ENCODE results near the gene TBC1D5.

Gene TBC1D5

DNA sequence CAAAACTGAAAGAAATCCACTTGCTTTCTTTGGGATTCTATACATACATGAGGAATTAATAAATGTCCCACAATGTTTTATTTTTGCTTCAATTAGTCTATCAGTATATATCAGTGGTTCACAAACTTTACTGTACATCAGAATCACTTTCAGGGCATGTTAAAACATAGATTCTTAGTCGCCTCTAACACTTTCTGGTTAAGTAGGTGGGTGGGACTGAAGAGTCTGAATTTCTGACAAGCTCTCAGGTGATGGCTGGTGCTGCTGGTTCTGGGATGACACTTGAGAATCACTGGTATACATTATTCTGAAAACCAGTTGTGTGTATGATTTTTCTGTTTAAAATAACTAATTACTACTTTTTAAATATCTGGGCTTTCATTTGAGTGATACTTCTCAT, 393.3 kb downstream of the TBC1D5 start:
- no peak for DNase-seq (ENCODE audit: low read depth)

DNA sequence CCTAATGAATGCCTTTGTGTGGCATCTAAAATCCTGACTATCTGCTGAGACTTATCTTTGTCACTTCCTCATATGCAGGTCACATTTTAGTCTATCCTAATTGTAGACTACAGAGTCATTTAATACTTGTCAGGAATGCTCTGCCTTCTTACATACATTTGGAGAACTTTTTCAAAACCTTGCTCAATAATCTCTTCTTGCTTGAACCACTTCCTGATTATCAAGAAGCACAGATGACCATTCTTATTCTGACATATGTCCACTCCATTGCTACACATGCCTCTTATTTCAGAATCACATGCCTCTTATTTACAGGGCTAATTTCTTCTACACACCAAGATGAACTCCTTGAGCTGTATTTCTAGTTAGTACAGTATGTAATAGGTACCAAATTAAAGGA, 400.3 kb downstream of the TBC1D5 start:
- no peak for DNase-seq (ENCODE audit: low read depth)

DNA sequence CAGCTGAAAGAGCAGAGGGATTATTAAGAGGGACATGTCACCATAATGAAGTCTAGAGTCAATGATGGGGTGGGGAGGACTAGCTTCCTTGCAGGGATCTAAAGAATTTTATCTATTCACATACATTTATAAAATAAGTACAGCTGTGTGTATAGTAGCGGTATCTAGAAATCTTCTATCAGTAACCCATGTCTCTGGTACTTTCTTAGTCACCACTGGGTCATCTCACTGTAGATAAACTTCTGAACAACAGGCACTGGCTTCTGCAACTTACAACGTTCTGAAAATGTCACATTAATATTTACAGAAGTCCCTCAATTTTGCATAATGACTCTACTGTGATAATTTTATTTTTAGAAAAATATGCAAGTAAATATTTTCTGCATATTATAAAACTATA, 401.7 kb downstream of the TBC1D5 start:
- no peak for DNase-seq (ENCODE audit: low read depth)

DNA sequence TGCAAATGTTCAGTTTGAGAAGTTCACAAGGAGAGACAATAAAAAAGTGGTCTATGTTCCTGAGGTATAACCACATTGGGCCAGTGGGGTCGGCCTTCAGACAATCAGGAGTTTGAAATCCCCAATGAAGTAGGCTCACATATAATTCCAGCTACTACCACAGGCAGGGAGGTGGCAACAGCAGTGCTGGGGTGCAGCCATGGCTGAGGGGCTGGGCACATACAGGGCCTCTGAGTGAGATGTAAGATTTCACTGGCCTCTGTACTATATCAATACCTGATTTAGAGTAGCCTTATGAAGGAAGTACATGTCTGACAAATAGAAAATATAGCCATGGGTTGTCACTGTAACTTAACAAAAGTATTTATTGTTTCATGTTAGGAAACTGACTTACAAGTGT, 402.2 kb downstream of the TBC1D5 start:
- no peak for DNase-seq (ENCODE audit: low read depth)

DNA sequence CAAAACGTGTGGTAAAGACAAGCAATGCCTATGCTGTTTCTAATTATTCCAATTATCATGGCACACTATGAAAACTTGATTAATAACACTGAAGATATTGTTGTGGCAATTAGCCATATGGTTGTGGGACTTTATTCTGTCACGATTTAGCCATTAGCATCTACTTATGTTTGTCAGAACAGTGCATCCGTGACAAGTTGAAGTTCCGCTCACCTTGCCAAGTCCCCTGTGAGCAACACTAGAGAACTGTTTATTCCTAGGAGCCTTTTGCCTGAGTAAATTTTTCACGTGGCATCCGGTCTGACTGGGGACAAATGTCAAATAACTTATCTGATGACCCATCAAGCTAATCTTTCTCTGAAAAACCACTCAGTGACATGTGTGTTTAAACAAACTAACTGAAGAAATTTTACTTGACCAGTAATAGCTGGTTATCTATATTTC, 403.3 kb downstream of the TBC1D5 start:
- no peak for DNase-seq (ENCODE audit: low read depth)

DNA sequence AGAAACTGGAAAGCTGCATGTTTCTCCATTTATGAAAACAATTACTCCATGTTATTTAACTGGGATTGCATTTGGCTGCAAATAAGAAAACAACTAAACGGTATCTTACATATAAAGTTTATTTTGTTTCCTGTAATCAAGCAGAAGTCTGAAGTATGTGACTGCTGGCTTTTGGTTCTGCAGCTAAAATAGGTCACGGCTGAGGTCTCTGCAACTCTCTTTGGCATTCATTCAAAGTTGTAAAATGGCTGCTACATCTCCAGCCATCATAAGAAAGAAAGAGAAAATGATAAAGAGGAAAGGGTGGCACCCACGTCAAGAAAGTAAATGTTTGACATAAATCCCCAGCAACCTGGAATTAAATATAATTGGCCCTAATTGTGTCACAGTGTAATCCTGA, 406.1 kb downstream of the TBC1D5 start:
- no peak for DNase-seq (ENCODE audit: low read depth)

DNA sequence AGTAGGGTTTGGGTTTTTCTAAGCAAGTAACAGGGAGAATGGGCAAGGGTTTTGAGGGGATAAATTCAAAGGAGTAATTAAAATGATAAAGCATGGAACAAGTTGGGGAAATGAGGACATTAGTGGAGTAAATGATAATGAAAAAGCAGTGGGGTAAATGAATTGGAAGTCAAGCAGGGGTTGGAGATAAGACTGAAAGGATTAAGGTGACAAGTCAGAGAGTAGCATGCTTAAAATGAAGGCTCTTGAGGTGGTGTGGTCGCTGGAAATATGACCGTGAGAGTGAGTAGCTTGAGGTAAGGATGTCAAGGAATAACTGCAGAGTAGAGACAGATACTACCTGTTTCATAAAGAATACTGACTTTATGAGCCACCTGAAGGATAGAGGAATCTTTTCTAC, 408.5 kb downstream of the TBC1D5 start:
- no peak for DNase-seq (ENCODE audit: low read depth)

DNA sequence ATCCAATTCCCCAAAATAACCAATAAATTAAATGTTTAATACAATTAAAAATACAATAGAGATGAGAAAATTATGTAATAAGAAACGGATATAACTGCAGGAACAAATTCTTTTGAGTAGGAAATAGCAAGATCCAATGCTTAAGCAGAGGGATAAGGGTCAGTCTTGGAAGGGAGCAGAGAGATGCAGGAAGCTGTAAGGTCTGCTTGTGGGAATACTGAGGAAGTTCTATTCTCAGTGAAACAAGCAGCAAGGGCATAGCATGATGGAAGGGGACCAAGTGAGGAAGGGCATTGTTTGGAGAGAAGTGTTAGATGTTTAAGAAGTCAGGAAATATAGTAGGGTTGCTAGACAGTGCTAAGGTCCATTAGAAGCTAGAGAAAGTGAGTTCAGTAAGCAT, 409.0 kb downstream of the TBC1D5 start:
- DNase-seq (ENCODE audit: low read depth): no peak

DNA sequence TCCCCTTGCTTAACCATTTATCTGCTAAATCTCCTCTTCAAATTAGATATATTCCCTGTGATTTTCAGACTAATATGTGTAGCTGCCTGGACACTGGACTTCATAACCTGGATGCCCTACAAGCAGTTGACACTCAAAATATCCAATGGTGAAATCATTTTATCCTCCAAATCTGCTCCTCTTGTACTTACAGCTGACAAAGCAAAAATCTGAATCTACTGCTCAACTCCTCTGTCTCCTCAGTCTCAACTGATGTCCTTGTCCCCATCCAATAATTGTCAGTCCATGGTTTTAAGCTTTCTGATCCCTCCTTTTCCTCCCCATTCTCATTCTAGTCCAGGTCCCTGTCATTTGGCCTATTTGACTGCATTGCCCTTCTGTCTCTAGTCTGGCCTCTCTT, 411.8 kb downstream of the TBC1D5 start:
- DNase-seq (ENCODE audit: low read depth): no peak

DNA sequence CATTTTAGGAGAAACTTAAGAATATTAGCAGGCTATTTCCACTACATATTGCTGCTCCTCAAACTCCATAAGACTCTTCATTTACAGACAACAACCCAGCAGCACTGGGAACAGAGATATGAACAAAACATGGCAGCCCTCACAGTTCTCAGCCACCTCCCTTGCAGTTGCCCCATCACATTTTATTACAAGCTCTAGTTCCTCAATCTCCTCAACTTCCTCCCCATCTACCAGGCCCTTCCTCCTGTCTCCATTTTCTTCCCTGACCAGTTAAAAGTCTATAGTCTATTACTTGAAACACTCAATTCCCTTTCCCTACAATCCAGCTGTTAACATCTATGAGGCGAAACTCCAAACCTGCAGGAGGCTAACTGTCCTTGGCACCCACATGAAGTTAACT, 412.5 kb downstream of the TBC1D5 start:
- DNase-seq (ENCODE audit: low read depth): no peak

DNA sequence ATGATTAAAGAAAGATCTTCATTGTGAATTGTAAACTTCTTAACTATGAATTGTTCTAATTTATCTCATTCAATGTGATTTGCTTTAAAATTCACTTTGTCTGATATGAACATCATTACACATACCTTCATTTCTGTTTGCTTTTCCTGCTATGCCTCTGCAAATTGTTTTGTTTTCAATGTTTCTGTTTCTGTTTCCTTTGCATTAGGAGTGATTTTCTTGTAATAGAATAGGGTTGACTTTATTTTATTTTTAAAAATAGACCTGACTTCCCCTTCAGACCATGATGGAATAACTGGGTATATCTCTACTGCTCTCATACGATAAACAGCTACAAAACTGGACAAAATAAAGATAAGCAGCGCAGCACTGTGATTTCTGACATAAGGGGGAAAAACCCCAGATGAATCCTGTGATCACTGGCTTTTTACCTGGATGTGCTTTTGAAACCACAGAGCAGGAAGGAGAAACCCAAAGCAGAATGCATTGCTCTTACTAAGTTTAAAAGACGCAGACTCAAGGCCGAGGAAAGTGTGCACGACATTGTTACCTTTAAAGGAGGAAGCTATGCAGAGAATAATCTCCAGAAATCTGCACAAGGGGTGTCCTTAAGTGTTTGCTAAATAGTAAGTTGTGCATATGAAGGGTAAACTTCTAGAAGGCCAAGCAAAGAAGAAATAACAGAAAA, 420.2 kb downstream of the TBC1D5 start:
- DNase-seq (ENCODE audit: low read depth): no peak

DNA sequence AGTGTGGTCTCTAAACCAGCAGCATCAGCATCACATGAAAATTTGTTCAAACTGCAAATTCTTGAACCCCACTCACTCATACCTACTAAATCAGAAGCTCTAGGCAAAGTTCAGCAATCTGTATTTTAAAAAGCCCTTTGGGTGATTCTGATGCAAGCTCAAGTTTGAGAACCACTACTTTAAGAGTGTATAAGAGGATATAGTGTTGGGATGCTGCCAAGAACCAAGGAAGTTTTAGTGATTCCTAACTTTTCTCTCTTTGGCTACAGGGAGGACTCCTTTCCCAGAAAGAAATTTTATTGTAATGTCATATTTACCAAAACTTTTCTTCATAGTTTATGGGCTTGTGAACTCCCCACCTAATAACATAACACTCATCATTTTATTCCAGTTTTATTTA, 422.2 kb downstream of the TBC1D5 start:
- no peak for DNase-seq (ENCODE audit: low read depth)

DNA sequence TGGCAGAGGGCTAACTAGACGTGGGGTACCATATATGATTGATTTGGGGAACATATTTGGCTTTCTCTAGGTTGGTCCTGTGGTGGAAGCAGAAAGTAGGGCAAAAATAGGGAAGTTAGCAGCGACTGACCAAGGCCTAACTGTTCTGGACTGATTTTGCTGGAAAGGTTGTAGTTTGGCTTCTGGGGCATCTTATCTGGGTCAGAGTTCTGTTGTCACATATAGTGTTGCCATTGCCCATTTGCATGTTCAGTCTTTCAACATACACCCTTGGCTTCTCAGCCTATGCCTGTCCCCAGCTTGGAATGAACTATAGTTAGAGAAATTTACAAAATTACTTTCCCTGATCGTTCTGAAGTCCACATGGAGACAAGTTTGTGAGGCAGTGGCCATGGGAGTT, 426.5 kb downstream of the TBC1D5 start:
- no peak for DNase-seq (ENCODE audit: low read depth)

DNA sequence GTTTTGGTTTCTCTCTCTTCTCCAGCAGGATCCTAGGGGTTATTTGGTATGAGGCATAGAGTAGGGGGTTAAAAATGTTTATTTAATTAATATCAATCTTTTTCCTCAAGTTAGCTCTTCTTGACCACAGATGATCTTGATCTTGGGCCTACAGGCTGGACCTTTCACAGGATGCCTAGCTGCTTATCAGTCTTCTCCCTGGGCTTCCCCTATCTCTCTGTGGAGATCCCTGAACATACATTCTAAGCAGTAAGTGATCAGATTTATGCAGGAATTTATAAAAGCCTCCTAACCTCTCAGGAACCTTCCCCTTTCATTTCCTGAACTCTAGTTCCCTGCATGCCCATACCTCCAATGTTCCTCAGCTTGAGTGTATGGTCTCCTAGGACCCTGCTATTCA, 428.3 kb downstream of the TBC1D5 start:
- no peak for DNase-seq (ENCODE audit: low read depth)

DNA sequence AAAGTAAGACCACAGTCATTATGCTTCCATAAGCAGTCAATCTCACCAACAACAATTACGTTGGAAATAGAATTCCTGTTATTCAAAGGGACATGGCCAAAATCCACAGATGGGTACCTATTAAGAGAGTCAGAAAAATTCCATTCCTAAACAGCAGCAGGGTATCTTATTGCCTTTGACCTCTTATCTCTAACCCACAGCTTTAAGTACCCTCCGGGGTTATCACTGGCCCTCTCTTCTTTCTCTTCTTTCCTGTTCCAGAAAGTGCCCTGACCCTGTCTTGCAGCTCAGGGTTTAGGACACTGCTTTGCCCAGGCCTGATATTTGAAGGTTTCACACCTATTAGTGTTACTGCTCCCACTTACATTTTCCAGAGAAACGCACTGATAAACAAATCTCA, 428.7 kb downstream of the TBC1D5 start:
- no peak for DNase-seq (ENCODE audit: low read depth)

DNA sequence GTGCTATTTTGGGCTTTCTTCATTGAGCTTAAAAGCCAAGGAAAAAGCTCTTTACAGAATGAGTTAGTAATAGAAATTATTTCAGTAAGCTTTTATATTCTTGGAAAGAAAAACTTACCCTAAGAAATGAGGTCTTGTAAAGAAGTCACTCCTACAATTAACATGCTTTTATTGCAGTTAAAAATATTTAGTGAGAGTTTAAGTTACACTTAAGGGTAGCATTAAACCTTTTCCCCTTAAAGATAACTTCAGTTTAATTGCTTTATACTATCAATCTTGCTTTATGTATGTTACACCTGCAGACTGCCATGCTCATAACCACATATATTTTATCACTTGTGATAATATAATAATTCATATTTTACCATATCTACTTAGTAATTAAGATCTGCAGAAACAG, 431.4 kb downstream of the TBC1D5 start:
- DNase-seq (ENCODE audit: low read depth): no peak

DNA sequence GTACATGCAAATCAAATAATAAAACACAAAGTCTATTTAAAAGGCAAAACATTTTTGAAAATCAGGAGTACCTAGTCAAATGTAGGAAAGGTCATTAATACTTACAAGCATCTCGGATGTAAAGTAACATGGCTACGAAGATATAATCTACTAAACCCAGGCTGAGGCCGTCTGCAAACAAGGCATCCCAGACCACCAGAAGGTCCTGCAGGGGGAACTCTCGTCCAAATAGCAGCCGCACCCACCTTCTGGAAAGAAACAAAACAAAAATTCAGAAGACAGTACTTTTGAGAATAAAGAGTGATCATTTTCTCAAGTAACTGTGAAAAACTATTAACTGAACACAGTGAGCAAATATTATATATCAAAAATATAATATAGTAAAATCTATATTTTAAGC, 434.5 kb downstream of the TBC1D5 start:
- no peak for DNase-seq (ENCODE audit: low read depth)

DNA sequence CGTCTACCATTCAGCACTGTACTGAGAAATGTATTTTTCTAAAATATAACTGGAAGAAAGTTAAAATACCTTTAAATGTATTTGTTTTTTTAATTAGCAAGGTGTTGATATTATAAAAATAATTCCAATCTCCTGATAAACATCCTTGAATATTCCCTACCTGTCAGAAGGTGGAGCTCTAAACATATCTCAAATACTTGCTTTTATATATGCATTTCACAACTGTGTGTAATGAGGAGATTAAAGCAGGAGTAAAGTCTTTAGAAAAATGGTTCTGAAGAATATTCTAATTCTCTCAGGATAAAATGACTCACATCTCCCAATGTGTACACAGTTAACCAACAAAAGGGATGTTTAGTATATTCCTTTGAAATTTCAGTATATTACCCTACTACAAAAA, 434.9 kb downstream of the TBC1D5 start:
- DNase-seq (ENCODE audit: low read depth): no peak

DNA sequence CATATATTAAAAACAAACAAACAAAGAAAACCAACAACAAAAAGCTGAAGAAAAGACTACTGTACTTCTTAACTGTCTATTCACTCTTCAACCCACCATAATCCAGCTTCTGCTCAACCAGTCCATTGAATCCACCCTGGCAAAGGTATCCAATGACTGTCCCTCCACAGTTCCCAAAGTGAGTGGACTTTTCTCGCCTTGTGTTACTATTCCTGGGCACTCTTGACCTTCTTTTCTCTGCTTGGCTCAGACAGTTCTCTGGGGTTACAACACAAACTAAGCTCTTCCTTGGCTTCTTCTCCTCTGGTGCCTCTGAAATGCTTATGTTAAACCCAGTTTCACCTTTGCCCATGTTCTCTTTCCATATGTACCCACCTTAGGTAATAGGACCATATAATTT, 437.5 kb downstream of the TBC1D5 start:
- DNase-seq (ENCODE audit: low read depth): no peak

DNA sequence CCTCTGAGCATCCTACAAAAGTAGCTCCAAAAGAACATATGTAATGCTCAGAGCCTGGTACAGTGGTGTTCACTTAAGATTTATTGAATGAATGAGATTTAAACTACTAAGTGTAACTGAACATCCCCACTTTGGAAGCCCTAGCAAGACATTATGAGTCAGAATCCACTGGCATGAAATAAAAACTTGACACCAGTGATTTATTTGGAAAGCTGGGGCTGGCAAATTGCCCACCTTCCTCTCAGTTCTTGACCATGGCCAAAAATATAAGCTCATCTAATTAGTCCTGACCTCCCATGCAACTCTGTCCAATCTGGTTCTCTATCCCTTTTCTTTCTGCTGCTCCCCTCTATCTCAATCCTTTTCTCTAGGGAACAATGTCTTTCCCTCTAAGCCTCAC, 439.7 kb downstream of the TBC1D5 start:
- no peak for DNase-seq (ENCODE audit: low read depth)

DNA sequence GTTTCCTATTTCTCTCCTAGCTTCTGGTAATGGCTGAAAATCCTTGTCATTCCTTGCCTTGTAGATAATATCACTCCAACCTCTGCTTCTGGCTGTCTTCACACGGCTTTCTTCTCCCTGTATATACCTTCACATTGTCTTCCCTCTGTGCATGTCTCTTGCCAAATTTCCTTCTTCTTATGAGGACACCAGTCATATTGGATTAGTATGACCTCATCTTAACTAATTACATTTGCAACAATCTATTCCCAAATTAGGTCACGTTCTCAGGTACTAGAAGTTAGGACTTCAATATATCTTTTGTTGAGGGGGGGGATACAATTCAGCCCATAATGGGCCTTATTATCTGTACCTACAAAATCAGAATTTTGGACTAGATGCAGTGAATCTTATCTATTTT, 440.3 kb downstream of the TBC1D5 start:
- DNase-seq (ENCODE audit: low read depth): no peak

DNA sequence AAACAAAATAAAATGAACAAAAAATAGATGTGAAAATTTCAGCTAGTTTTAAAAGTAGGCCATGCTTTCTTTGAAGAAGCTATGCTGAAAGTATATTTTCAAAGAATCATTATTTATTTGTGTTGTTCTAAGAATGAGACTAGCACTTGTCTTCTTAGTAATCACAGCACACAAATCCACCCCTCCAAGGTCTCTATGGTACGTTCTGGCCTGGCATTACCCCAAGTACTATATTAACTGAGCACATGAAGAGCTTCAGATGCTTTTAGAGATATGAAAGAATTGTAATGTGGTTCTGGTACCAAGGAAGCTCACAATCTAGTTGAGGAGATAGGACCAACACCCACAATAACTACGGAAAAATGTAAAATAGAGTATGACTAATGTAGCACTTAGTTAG, 441.2 kb downstream of the TBC1D5 start:
- no peak for DNase-seq (ENCODE audit: low read depth)

DNA sequence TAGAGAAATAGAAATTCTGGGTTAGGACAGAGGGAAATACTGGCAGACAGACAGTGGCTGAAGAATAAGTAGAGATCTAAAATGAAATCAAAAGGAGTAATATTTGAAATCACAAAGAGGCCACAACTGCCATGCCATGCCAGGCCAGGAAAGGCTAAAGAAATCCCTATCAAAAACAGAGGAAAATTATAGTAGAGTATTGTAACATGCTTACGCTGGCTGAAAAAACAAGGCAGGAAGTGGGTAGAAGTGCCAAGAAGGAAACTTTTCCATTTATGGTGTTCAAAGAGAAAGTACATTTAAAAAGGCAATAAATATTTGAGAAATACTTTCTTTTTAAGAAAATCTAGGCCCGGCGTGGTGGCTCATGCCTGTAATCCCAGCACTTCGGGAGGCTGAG, 442.0 kb downstream of the TBC1D5 start:
- DNase-seq (ENCODE audit: low read depth): no peak

DNA sequence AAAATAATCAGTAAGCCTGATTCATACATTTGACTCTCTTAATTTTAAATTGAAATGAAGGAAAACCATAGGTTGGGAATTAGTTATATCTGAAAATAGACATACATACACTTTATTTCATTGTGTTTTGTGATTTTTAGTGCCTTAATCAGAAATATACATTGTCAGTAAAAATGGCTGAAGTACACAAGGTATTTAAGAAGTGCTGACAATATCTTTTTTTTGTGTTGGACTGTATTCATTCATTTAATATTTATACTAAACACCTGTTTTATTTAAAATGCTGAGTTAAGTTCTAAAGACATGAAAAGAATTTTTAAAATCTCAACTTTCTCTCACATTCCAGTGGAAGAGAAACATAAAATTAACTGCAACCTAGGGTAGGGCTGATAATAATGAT, 444.4 kb downstream of the TBC1D5 start:
- DNase-seq (ENCODE audit: low read depth): no peak

DNA sequence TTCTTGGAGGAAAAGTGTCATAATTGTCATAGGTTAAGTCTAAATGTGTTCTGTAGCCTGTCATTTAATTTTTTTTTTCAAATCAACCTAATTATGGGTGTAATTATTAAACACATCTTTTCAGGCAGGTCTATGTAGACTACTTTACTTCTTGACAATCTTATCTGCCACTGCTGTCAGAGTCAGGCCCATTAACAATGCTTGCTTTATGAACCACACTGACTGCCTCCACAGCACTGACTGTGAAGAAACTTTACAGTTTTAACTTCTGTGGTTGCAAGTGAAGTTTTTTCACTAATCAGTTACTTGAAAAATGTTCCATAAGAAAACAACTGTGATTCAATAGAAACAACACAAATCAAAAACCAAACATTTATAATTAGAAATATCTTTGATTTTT, 449.9 kb downstream of the TBC1D5 start:
- no peak for DNase-seq (ENCODE audit: low read depth)
